SK-N-SH (cell line): ENCODE data around the gene SEMA3F.

Experiments used
- EP300 ChIP-seq, 2 experiments: IDR thresholded peaks; 2 replicates each; pipeline versions ENCODE4 v1.4.0 to v1.6.1; 2012; ENCODE audit warnings: borderline replicate concordance in 1 of 2, low read depth in 1 of 2, low read length in 1 of 2
- TF ChIP-seq, protein P1 (sequence below): IDR thresholded peaks from 2 replicates; pipeline ENCODE4 v1.6.1; 2012; ENCODE audit warnings: mild to moderate bottlenecking, low read depth, low read length, moderate library complexity

DNA sequence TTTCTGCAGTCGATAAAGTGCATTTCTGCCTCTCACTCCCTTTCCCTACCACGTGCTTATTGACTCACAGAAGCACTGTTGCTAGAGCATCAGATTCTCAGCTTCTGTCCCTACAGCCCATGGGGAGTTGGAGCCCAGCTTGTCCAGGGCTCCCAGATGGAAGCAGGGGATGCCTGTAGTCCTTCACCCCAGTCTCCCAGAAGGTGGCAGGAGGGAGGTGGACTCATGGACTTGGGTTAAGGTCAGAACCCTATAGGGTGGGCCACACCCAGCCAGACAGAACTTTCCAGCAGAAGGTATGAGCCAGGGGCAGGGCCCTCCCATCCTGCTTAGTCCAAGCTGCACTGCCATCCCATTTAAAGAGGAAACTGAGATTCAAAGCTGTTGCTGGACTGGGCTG lies 33.1 kb upstream of the SEMA3F start:
- TF ChIP-seq EP300 (IDR thresholded peaks at IDR 0.05; ENCODE audit: borderline replicate concordance in 1 of 2, low read depth in 1 of 2, low read length in 1 of 2): no peak
- TF ChIP-seq, protein P1, sequence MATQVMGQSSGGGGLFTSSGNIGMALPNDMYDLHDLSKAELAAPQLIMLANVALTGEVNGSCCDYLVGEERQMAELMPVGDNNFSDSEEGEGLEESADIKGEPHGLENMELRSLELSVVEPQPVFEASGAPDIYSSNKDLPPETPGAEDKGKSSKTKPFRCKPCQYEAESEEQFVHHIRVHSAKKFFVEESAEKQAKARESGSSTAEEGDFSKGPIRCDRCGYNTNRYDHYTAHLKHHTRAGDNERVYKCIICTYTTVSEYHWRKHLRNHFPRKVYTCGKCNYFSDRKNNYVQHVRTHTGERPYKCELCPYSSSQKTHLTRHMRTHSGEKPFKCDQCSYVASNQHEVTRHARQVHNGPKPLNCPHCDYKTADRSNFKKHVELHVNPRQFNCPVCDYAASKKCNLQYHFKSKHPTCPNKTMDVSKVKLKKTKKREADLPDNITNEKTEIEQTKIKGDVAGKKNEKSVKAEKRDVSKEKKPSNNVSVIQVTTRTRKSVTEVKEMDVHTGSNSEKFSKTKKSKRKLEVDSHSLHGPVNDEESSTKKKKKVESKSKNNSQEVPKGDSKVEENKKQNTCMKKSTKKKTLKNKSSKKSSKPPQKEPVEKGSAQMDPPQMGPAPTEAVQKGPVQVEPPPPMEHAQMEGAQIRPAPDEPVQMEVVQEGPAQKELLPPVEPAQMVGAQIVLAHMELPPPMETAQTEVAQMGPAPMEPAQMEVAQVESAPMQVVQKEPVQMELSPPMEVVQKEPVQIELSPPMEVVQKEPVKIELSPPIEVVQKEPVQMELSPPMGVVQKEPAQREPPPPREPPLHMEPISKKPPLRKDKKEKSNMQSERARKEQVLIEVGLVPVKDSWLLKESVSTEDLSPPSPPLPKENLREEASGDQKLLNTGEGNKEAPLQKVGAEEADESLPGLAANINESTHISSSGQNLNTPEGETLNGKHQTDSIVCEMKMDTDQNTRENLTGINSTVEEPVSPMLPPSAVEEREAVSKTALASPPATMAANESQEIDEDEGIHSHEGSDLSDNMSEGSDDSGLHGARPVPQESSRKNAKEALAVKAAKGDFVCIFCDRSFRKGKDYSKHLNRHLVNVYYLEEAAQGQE: no peak
